Mesodermal cell (in vitro differentiated cells): ENCODE measurements around the gene PA2G4.
A peak's percentile ranks its signal among the peaks of the same experiment; 100 is the strongest.
"Not testable (repeated sequence)": the region's sequence is repeated elsewhere in the genome, so short reads cannot be mapped to it uniquely, and the experiment has no call there.

Experiments
- H3K27ac ChIP-seq: 2 replicates; pipeline ENCODE4 v1.7.0; 2013; ENCODE audit warnings: mild to moderate bottlenecking, low read depth, low read length, moderate library complexity; ENCODE audit not compliant: severe bottlenecking
- H3K36me3 ChIP-seq: 2 replicates; pipeline ENCODE4 v1.7.1; 2013; ENCODE audit warnings: mild to moderate bottlenecking, low read length, moderate library complexity; ENCODE audit not compliant: control insufficient read depth, insufficient read depth
- H3K4me1 ChIP-seq: one replicate; pipeline ENCODE4 v1.7.1; 2013; ENCODE audit warnings: mild to moderate bottlenecking, low read length; ENCODE audit not compliant: insufficient read depth, control insufficient read depth, poor library complexity, severe bottlenecking
- H3K4me3 ChIP-seq: 2 replicates; pipeline ENCODE4 v1.7.0; 2013; ENCODE audit warnings: low read length, control low read depth, mild to moderate bottlenecking; ENCODE audit not compliant: insufficient read depth, poor library complexity, severe bottlenecking; ENCODE audit errors: extremely low read depth
- H3K9me3 ChIP-seq: 2 replicates; pipeline ENCODE4 v1.7.1; 2013; ENCODE audit warnings: mild to moderate bottlenecking, low read length, moderate library complexity; ENCODE audit not compliant: control insufficient read depth
- WGBS, 2 experiments: methylation state at CpG; one replicate each; pipeline ENCODE4 v1.1.5; 2013; ENCODE audit warnings: missing lambda C conversion rate in 2 of 2; ENCODE audit not compliant: insufficient coverage in 2 of 2; 5-methylcytosine and 5-hydroxymethylcytosine counted together

Gene PA2G4

DNA sequence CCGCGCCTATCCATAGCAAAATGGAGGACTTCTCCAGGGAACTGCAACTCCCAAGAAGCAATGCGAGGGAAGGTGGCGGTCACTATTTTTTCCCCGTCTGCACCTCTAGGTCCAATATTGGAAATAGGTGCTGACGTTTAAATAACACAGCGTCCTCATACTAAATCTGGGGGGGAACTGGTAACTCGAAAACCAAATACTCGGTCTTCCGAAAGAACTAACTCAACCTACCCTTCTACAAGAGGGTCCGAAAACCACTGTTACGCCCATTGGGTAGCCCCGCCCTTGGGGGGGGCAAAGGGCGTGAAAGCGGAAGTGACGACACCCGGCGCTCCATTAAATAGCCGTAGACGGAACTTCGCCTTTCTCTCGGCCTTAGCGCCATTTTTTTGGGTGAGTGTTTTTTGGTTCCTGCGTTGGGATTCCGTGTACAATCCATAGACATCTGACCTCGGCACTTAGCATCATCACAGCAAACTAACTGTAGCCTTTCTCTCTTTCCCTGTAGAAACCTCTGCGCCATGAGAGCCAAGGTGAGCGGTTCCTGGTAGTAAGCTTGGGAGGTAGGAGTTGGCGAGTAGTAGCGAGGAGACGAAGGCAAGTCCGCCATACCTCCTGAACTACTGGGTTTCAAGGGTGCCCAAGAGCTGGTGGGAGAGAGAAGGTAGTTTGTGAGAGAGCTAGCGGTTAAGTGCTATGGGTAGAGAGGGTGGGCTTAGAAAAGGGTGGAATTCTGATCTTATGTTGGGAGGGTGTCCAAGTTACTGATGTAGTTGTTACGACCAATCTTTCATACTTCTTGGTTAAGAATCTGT, 12.1 kb downstream of the PA2G4 start, which contains the start of gene RPL41:
Gene RPL41 (plus strand): TSS at position 367 of the 815 bp plus-strand sequence.
- Histone ChIP-seq H3K4me1 (peaks cover 17% of the 10 kb centered on the region), H3K4me3 (peak within 1 kb of the TSS; percentile 86), H3K9me3 (peaks cover 4% of the 10 kb centered on the region), H3K27ac (peak within 1 kb of the TSS; percentile 97), H3K36me3 (peaks cover 46% of the 10 kb centered on the region)
- 0 to 1% methylated on average over 22 to 27 of the region's 34 CpGs for WGBS, 2 experiments

DNA sequence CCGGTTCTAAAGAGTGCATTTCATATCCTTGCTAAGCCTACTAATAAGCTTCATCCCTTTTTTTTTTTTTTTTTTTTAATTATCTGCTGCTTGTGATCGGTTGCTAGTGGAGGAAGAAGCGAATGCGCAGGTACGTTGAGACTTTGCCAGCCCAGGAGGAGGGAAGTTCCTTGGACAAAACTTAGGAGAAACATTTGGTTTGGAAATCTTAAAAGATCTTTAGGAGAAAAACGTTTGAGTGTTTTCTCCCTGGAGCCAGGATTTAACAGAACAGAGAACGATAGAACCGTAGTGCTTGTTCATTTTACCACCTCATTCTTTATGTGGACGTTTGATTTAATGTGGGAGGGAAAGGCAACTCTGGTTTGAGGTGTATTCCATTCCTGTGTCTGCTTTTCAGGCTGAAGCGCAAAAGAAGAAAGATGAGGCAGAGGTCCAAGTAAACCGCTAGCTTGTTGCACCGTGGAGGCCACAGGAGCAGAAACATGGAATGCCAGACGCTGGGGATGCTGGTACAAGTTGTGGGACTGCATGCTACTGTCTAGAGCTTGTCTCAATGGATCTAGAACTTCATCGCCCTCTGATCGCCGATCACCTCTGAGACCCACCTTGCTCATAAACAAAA, 12.8 kb downstream of the PA2G4 start:
- peaks cover 47% of the 10 kb centered on the region for H3K36me3 ChIP-seq
- H3K4me1 ChIP-seq: peaks cover 17% of the 10 kb centered on the region
- peak overlapping the region; percentile 86 for H3K4me3 ChIP-seq
- H3K27ac ChIP-seq: peak overlapping the region; percentile 97
- WGBS, 2 experiments: 0% methylated on average over 4 to 5 of the region's 16 CpGs
- H3K9me3 ChIP-seq: not testable (repeated sequence)

DNA sequence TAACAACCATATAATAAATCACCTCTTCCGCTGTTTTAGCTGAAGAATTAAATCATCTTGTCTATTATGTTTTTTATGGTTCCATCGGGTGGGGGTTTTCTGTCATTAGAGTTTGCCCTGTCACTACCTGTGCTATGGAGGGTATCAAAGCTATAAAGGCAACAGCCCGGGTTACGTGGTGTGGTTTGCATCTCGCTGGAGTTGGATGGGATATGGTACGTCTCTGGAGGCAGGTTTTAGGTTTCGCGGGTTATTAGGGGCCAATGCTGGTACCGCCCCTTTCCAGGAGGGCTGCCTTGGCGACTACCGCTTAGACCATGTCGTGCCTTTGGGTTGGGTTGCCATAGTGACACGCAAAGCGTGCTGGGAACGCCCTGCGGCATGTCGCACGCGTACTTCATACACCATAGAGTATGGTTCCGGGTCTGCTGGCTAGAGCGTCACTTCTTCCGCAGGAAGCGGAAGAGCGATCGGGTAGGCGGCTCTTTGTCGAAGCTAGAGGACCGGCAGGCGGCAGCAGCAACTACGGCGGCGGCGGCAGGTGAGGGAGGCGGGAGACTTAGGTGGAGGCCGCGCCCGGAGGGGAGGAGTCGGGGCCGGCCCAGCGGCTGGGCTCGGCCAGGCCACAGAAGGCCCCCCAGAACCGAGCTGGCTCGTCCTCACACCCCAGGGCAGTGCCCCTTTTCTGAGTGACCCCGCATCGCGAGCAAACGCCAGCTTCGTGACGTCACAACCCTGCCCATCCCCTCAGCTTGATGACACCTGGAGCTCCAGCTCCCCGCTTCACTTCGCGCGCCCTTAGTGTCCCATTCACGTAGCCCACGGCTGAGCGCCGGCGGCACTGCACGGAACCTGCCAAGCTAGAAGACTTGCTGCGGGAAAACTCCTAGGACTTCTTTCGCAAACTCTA, 13.7 kb downstream of the PA2G4 start, which contains the start of gene ZC3H10:
Gene ZC3H10 (plus strand): TSS at position 489 of the 910 bp plus-strand sequence. CDS start 2,297 bp downstream, outside the sequence.
- peaks cover 38% of the 10 kb centered on the region for H3K36me3 ChIP-seq
- WGBS, 2 experiments: 1% methylated on average over 50 to 55 of the region's 61 CpGs

GRCh38 chr12:56118688-56119357, 14.5 kb downstream of the PA2G4 start:
- peaks cover 31% of the 10 kb centered on the region for H3K36me3 ChIP-seq
- peak overlapping the region; percentile 86 for H3K4me3 ChIP-seq
- 28 to 31% methylated on average over 9 to 12 of the region's 13 CpGs for WGBS, 2 experiments

More for the DNA sequence above, 13.7 kb downstream of the PA2G4 start, which contains the start of gene ZC3H10:
- peak within 1 kb of the TSS; percentile 97 for H3K27ac ChIP-seq
- peak within 1 kb of the TSS; percentile 86 for H3K4me3 ChIP-seq
- H3K9me3 ChIP-seq: peaks cover 4% of the 10 kb centered on the region
- H3K4me1 ChIP-seq: peaks cover 17% of the 10 kb centered on the region

GRCh38 chr12:56119361-56119796, 15.0 kb downstream of the PA2G4 start:
- H3K36me3 ChIP-seq: peaks cover 28% of the 10 kb centered on the region
- peak overlapping the region; percentile 86 for H3K4me3 ChIP-seq
- H3K27ac ChIP-seq: peak overlapping the region; percentile 38
- peaks cover 4% of the 10 kb centered on the region for H3K9me3 ChIP-seq
- 0% methylated on average over 2 of the region's 2 CpGs for WGBS, 2 experiments
- peaks cover 17% of the 10 kb centered on the region for H3K4me1 ChIP-seq

More at GRCh38 chr12:56118688-56119357, 14.5 kb downstream of the PA2G4 start:
- Histone ChIP-seq H3K4me1 (peaks cover 17% of the 10 kb centered on the region), H3K27ac (peak overlapping the region; percentile 73), H3K9me3 (peaks cover 4% of the 10 kb centered on the region)

DNA sequence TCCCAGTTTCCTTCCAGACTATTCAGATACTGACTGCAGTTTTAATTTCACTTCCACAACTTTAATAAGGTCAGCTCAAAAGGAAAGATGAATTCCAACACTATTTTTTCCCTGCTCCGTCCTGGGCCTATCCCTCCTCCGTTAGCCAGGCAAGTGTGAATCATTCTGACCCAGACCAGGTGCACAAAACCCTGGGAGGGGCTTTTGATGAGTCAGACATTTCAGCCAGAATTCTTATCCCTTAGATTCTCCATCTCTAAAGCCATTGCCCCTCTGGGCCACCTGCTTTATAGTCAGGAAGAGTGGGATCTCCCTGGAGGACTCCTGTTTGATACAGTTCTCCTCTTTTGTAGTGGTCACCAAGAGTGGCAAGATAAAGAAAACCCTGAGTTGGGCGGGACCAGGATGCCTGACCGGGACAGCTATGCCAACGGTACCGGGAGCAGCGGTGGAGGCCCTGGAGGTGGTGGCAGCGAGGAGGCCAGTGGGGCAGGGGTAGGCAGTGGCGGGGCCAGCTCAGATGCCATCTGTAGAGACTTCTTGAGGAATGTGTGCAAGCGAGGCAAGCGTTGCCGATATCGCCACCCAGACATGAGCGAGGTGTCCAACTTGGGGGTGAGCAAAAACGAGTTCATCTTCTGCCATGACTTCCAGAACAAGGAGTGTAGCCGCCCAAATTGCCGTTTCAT, 15.9 kb downstream of the PA2G4 start:
- H3K4me1 ChIP-seq: peaks cover 17% of the 10 kb centered on the region
- H3K27ac ChIP-seq: no peak overlapping the region
- H3K36me3 ChIP-seq: peaks cover 28% of the 10 kb centered on the region
- no peak overlapping the region for H3K4me3 ChIP-seq
- peaks cover 2% of the 10 kb centered on the region for H3K9me3 ChIP-seq
- WGBS, 2 experiments: 96 to 98% methylated on average over 16 to 17 of the region's 17 CpGs

- Histone ChIP-seq H3K27ac (no peak overlapping the region), H3K9me3 (no peaks in the 10 kb centered on the region), H3K4me1 (peaks cover 19% of the 10 kb centered on the region), H3K4me3 (no peak overlapping the region), H3K36me3 (peaks cover 28% of the 10 kb centered on the region)
- WGBS, 2 experiments: 96 to 98% methylated on average over 9 to 11 of the region's 11 CpGs
These were observed 17.0 kb downstream of the PA2G4 start for GRCh38 chr12:56121204-56121870.

GRCh38 chr12:56122637-56123036, 18.3 kb downstream of the PA2G4 start:
- H3K27ac ChIP-seq: no peak overlapping the region
- peaks cover 22% of the 10 kb centered on the region for H3K36me3 ChIP-seq
- peaks cover 31% of the 10 kb centered on the region for H3K4me1 ChIP-seq
- WGBS, 2 experiments: 75 to 100% methylated on average over 1 to 2 of the region's 2 CpGs
- H3K4me3 ChIP-seq: no peak overlapping the region
- H3K9me3 ChIP-seq: no peaks in the 10 kb centered on the region

DNA sequence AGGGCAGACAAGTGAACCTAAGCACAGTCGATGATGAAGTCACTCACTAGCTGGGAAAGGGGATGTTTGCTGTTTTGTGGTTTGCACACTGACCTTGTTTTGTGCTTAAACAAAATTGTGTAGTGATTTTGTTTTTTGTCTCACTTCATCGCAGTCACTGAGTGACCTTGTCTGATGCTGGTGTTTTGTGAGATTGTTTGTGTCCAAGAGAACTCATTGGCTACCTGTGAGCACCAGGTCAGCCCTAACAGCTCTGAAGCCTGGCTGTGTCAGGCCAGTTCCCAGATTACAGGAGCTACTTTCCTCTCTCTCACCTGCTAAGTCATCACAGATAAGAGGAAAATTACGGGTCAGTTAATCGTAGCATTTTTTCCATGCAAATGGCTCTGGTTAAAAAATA, 19.8 kb downstream of the PA2G4 start:
- Histone ChIP-seq H3K27ac (no peak overlapping the region), H3K9me3 (no peaks in the 10 kb centered on the region), H3K4me1 (peaks cover 24% of the 10 kb centered on the region), H3K4me3 (no peak overlapping the region), H3K36me3 (peaks cover 21% of the 10 kb centered on the region)
- WGBS, 2 experiments: 100% methylated on average over 2 to 4 of the region's 4 CpGs
